Ectodermal cell (in vitro differentiated cells): ENCODE measurements around the gene TSHZ2. TPM values are rescaled to one million over a fixed set of nuclear protein-coding genes. Genes with fewer than 3 reads are reported as not detected.

ENCODE experiments used
- H3K27ac ChIP-seq: 2 replicates; pipeline ENCODE4 v1.7.0; 2013; ENCODE audit warnings: mild to moderate bottlenecking, low read depth, low read length; ENCODE audit not compliant: insufficient read depth, poor library complexity, severe bottlenecking
- H3K27me3 ChIP-seq: 2 replicates; pipeline ENCODE4 v1.7.0; 2013; ENCODE audit warnings: mild to moderate bottlenecking, low read length; ENCODE audit not compliant: insufficient read depth, control insufficient read depth, poor library complexity, severe bottlenecking
- H3K36me3 ChIP-seq: one replicate; pipeline ENCODE4 v1.7.0; 2013; ENCODE audit warnings: low read length; ENCODE audit not compliant: control insufficient read depth, insufficient read depth
- H3K4me1 ChIP-seq: one replicate; pipeline ENCODE4 v1.7.0; 2013; ENCODE audit warnings: low read length; ENCODE audit not compliant: control insufficient read depth, insufficient read depth
- H3K4me3 ChIP-seq: 2 replicates; pipeline ENCODE4 v1.7.0; 2013; ENCODE audit warnings: low read depth, low read length, control low read depth; ENCODE audit not compliant: insufficient read depth
- H3K9me3 ChIP-seq: 2 replicates; pipeline ENCODE4 v1.7.0; 2013; ENCODE audit warnings: mild to moderate bottlenecking, low read length, moderate library complexity; ENCODE audit not compliant: control insufficient read depth
- WGBS, 2 experiments: methylation state at CpG; one replicate each; pipeline ENCODE4 v1.1.7; 2013; ENCODE audit warnings: missing lambda C conversion rate in 2 of 2; 5-methylcytosine and 5-hydroxymethylcytosine counted together
- polyA plus RNA-seq, 4 experiments: library from polyadenylated mRNA; stranded (reverse); fragments of 50-300 nt; gene quantifications; one replicate each; pipeline ENCODE4 v1.2.3, GENCODE V29; 2013

The TSHZ2 gene, protein sequence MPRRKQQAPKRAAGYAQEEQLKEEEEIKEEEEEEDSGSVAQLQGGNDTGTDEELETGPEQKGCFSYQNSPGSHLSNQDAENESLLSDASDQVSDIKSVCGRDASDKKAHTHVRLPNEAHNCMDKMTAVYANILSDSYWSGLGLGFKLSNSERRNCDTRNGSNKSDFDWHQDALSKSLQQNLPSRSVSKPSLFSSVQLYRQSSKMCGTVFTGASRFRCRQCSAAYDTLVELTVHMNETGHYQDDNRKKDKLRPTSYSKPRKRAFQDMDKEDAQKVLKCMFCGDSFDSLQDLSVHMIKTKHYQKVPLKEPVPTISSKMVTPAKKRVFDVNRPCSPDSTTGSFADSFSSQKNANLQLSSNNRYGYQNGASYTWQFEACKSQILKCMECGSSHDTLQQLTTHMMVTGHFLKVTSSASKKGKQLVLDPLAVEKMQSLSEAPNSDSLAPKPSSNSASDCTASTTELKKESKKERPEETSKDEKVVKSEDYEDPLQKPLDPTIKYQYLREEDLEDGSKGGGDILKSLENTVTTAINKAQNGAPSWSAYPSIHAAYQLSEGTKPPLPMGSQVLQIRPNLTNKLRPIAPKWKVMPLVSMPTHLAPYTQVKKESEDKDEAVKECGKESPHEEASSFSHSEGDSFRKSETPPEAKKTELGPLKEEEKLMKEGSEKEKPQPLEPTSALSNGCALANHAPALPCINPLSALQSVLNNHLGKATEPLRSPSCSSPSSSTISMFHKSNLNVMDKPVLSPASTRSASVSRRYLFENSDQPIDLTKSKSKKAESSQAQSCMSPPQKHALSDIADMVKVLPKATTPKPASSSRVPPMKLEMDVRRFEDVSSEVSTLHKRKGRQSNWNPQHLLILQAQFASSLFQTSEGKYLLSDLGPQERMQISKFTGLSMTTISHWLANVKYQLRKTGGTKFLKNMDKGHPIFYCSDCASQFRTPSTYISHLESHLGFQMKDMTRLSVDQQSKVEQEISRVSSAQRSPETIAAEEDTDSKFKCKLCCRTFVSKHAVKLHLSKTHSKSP (N-terminal part only)
- 7.0 TPM for polyA plus RNA-seq (2013, experiment 1 of 4)
- 7.2 TPM for polyA plus RNA-seq (2013, experiment 2 of 4)
- 10.8 TPM for polyA plus RNA-seq (2013, experiment 3 of 4)
- polyA plus RNA-seq (2013, experiment 4 of 4) = 11.6 TPM

DNA sequence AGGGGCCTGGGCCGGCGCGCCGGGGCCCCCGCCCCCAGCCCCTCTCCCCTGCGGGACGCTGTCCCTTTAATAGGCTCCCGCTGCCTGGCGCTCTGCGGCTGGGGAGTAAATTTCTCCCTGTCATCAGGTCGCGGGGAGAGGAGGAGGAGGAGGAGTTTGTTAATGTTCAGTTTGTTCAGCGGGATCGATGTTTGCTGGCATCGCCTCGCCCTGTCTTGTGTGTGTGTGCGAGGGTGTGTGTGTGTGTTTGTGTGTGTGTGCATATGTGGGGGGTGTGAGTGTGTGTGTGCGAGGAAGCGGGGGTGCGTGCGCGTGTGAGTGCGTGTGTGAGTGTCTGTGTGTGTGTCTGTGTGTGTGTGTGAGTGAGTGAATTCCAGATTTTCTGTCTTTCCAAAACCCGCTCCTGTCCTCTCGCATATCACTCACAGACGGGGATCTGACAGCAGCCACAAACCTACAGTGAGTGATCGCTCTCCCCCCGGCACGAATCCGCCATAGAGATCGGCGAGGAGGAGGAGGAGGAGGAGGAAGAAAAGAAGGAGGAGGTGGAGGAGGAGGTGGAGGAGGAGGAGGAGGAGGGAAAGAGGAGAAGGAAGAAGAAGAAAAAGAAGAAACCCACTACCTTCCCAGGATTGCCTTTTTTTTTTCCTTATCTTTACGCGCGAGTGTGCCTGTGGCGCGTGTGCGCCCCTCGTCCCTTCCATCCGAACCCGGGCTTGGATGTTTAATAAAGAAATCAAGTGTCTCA, at the start of gene TSHZ2:
Gene TSHZ2 (plus strand): TSS at position 169 of the 748 bp plus-strand sequence. CDS start 936 bp downstream, outside the sequence.
- 1% methylated on average over 32 to 39 of the region's 41 CpGs for WGBS, 2 experiments
- H3K36me3 ChIP-seq = no peaks in the 10 kb centered on the region
- H3K4me1 ChIP-seq = peaks cover 12% of the 10 kb centered on the region
- H3K27me3 ChIP-seq = peaks cover 11% of the 10 kb centered on the region
- peak within 1 kb of the TSS; percentile 64 for H3K4me3 ChIP-seq
- no peaks in the 10 kb centered on the region for H3K9me3 ChIP-seq
- no peak within 1 kb of the TSS for H3K27ac ChIP-seq

DNA sequence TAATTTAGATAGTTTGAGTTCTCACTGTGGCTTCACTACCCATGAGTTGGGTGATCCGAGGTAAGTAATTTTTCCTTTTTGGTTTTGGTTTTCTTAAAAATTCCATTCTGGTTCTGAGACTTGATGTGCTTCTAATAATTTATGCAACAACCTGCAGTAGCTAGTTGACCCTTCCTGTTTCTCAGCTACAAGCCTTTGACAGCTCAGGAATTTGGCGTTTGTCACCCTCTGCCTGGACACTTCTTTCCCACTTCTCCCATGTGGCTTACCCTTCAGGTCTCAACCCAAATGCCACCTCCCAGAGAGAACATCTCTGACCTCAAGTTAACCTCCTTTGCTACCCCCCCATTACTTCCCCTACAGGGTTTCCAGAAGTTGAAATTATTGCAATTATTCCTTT, 49.7 kb upstream of the TSHZ2 start:
- Histone ChIP-seq H3K27ac (peak overlapping the region; percentile 84), H3K9me3 (no peaks in the 10 kb centered on the region), H3K4me1 (peaks cover 32% of the 10 kb centered on the region), H3K4me3 (no peak overlapping the region), H3K27me3 (no peaks in the 10 kb centered on the region), H3K36me3 (no peaks in the 10 kb centered on the region)
- 84 to 87% methylated on average over 2 of the region's 2 CpGs for WGBS, 2 experiments

DNA sequence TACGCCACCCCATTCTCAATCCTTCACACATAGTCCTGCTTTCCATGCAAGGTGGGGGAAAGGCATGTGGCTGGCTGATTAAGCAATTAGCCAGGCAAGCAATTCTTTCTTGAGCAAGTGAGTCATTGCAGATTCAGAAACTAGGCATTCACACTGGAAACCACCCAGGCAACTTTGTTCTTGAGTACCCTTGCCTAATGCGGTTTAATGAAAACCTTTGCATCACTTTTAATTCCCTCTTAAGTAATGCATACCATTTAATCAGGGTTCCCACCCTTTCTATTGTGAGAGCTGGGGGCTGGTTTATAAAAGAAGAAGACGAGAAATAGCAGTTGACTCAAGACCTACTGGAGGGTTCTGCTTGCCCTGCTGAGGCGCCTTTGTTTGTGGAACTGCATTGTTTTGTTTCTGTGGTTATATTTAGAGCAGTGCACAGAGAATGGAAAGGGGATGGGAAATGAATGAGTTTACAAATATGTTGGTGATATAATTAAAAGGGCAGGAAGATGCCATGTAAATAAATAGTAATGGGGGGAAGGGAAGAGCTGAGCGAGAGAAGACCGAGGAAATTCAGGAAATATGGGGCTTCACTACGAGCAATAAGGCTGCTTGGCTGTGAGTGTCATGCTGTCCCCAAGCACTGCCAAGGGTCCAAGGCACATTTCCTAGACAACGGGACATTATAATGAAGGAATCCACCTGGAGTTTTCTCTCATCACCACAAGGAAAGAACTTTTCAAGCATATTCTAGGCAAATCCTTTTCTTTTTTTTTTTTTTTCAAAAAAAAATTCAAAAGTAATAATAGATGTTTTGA, 48.8 kb upstream of the TSHZ2 start:
- 39 to 50% methylated on average over 8 of the region's 8 CpGs for WGBS, 2 experiments
- Histone ChIP-seq H3K36me3 (no peaks in the 10 kb centered on the region), H3K27me3 (no peaks in the 10 kb centered on the region), H3K4me1 (peaks cover 32% of the 10 kb centered on the region), H3K27ac (peak overlapping the region; percentile 84), H3K9me3 (no peaks in the 10 kb centered on the region), H3K4me3 (peak overlapping the region; percentile 7)

- Histone ChIP-seq H3K27ac (no peak overlapping the region), H3K27me3 (no peaks in the 10 kb centered on the region), H3K4me1 (peaks cover 32% of the 10 kb centered on the region), H3K4me3 (no peak overlapping the region), H3K36me3 (no peaks in the 10 kb centered on the region), H3K9me3 (no peaks in the 10 kb centered on the region)
- 94 to 95% methylated on average over 8 to 9 of the region's 9 CpGs for WGBS, 2 experiments
Measured at GRCh38 chr20:52924411-52925271, 47.5 kb upstream of the TSHZ2 start.

DNA sequence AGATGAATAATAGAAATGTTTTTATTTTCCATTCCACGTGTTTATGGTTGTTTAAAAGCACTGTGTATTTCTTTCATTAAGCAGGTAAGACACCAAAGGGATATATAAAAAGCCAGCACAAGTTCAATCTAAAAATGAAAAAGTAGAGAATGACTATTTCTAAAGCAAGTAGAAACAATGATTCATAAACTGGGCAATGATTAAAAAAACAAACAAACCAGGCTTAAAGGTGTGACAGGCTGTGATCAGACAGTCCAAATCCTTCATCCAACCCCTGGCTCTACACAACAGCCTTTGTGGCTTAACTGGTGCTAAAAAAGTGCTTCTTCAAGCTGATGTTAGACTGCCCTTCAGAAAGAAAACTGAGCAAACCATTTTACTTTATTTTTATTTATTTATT, 45.7 kb upstream of the TSHZ2 start:
- no peaks in the 10 kb centered on the region for H3K9me3 ChIP-seq
- H3K4me3 ChIP-seq = no peak overlapping the region
- H3K27me3 ChIP-seq = no peaks in the 10 kb centered on the region
- peaks cover 26% of the 10 kb centered on the region for H3K4me1 ChIP-seq
- no peak overlapping the region for H3K27ac ChIP-seq
- H3K36me3 ChIP-seq = no peaks in the 10 kb centered on the region
- 89 to 100% methylated on average over 1 of the region's 1 CpG for WGBS, 2 experiments

GRCh38 chr20:52933867-52934266, 38.3 kb upstream of the TSHZ2 start:
- Histone ChIP-seq H3K36me3 (no peaks in the 10 kb centered on the region), H3K4me3 (no peak overlapping the region), H3K9me3 (no peaks in the 10 kb centered on the region), H3K27me3 (no peaks in the 10 kb centered on the region), H3K4me1 (no peaks in the 10 kb centered on the region), H3K27ac (no peak overlapping the region)
- WGBS, 2 experiments = 46 to 71% methylated on average over 1 of the region's 1 CpG

GRCh38 chr20:52936351-52937340, 35.5 kb upstream of the TSHZ2 start:
- Histone ChIP-seq H3K36me3 (no peaks in the 10 kb centered on the region), H3K9me3 (no peaks in the 10 kb centered on the region), H3K27ac (no peak overlapping the region), H3K27me3 (no peaks in the 10 kb centered on the region), H3K4me3 (no peak overlapping the region), H3K4me1 (no peaks in the 10 kb centered on the region)
- WGBS, 2 experiments = 94 to 95% methylated on average over 16 of the region's 16 CpGs

DNA sequence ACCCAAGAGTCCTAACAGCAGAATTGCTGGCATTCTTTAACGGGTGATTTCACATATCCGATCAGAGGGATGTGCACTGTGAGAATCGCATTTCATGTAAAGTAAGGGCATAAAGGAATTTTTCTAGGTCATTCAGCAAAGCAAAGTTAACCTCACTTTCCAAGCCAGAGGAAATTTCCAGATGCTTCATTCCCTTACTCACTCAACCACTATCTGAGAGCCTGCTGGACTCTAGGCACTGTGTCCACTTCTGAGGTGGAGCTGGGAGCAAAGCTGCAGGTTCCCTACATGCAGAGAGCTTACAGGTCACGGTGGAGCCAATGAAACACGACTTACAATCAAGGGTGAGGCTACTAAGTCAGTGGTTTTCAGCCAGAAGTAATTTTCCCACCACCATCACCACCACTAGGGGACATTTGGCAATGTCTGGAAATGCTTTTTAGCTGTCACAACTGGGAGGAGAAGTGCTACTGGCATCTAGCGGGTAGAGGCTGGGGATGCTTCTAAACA, 34.5 kb upstream of the TSHZ2 start:
- no peaks in the 10 kb centered on the region for H3K36me3 ChIP-seq
- H3K4me3 ChIP-seq = no peak overlapping the region
- H3K27ac ChIP-seq = no peak overlapping the region
- 88 to 91% methylated on average over 6 of the region's 6 CpGs for WGBS, 2 experiments
- no peaks in the 10 kb centered on the region for H3K9me3 ChIP-seq
- no peaks in the 10 kb centered on the region for H3K4me1 ChIP-seq
- H3K27me3 ChIP-seq = no peaks in the 10 kb centered on the region
